Gastroesophageal sphincter (tissue), 3 donors: ENCODE data around the gene TRAM2.

ENCODE experiments used
- EP300 ChIP-seq: sonication (generic); formaldehyde crosslinking; IDR thresholded peaks from one replicate; pipeline ENCODE4 v1.6.1; 2017; ENCODE audit warnings: antibody characterized with exemption, mild to moderate bottlenecking
- POLR2A ChIP-seq, 2 donors: fragments of 450-650 bp; IDR thresholded peaks; one replicate each; pipeline ENCODE4 v1.6.1; 2017; ENCODE audit warnings: antibody characterized with exemption in 2 of 2, mild to moderate bottlenecking in 2 of 2, moderate library complexity in 1 of 2
- POLR2AphosphoS5 ChIP-seq: sonication (generic); formaldehyde crosslinking; IDR thresholded peaks from one replicate; pipeline ENCODE4 v1.6.1; 2017; ENCODE audit warnings: antibody characterized with exemption
- TF ChIP-seq, protein P1 (sequence below), 4 experiments: fragments of 200-600 bp in 2 of 4; fragments of 450-650 bp in 2 of 4; sonication (generic) in 1 of 4; IDR thresholded peaks; one replicate each; pipeline ENCODE4 v1.5.1; 2017 to 2019; ENCODE audit warnings: antibody characterized with exemption in 4 of 4, mild to moderate bottlenecking in 2 of 4, moderate library complexity in 2 of 4

DNA sequence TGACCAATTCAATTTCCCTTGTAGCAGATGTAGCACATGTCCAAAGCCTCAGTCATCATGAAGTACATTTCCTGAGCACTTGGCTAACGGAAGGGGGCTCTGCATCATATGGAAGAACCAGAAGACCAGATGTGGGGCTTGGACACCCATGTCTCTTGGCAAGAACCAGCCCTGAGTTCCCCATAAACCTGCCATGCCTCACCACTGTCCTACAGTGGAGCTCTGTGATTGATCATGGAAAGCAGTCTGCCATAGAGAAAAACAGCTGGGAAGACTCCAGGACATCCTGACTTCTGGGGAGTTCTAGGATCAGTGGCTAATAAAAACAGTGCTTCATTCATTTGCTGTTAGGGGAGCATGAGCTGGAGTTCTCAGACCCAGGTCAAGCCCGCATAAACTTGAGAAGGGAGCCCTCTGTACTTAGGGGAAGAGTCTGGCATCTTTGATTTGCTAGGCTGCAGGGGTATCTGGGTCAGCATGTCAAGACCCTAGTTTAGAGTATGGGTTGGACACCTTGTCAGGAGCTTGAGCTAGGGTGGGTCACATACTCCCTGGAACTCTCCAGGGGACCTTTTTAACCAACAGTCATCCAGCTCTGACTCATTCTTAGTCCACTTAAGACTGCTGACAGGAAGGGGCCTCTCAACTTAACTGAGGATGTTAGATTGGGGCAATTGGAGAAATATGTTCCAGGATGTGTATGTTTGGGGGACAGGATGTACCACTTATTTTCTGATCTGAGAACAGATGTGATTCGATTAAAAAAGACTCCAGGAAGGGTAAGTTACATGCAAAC is 26.3 kb upstream of the TRAM2 start:
- TF ChIP-seq POLR2AphosphoS5 = no peak
- no peak for TF ChIP-seq POLR2A (IDR thresholded peaks at IDR 0.05)
- TF ChIP-seq, protein P1, sequence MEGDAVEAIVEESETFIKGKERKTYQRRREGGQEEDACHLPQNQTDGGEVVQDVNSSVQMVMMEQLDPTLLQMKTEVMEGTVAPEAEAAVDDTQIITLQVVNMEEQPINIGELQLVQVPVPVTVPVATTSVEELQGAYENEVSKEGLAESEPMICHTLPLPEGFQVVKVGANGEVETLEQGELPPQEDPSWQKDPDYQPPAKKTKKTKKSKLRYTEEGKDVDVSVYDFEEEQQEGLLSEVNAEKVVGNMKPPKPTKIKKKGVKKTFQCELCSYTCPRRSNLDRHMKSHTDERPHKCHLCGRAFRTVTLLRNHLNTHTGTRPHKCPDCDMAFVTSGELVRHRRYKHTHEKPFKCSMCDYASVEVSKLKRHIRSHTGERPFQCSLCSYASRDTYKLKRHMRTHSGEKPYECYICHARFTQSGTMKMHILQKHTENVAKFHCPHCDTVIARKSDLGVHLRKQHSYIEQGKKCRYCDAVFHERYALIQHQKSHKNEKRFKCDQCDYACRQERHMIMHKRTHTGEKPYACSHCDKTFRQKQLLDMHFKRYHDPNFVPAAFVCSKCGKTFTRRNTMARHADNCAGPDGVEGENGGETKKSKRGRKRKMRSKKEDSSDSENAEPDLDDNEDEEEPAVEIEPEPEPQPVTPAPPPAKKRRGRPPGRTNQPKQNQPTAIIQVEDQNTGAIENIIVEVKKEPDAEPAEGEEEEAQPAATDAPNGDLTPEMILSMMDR (IDR thresholded peaks at IDR 0.05) = no peak
- no peak for TF ChIP-seq EP300
